Thyroid gland (tissue), 4 donors: Measurements from ENCODE around the gene SEMA6A.

ENCODE experiments used
- CTCF ChIP-seq, 6 experiments: fragments of 200-600 bp in 3 of 6; fragments of 450-650 bp in 3 of 6; sonication (generic) in 3 of 6; IDR thresholded peaks; one replicate each; pipeline ENCODE4 v1.5.1; 2016 to 2019; ENCODE audit warnings: antibody characterized with exemption in 6 of 6, mild to moderate bottlenecking in 2 of 6, inconsistent platforms in 1 of 6, moderate library complexity in 1 of 6
- POLR2A ChIP-seq, 2 donors: fragments of 450-650 bp; IDR thresholded peaks; one replicate each; pipeline ENCODE4 v1.6.1; 2017; ENCODE audit warnings: antibody characterized with exemption in 2 of 2, mild to moderate bottlenecking in 2 of 2, moderate library complexity in 1 of 2

DNA sequence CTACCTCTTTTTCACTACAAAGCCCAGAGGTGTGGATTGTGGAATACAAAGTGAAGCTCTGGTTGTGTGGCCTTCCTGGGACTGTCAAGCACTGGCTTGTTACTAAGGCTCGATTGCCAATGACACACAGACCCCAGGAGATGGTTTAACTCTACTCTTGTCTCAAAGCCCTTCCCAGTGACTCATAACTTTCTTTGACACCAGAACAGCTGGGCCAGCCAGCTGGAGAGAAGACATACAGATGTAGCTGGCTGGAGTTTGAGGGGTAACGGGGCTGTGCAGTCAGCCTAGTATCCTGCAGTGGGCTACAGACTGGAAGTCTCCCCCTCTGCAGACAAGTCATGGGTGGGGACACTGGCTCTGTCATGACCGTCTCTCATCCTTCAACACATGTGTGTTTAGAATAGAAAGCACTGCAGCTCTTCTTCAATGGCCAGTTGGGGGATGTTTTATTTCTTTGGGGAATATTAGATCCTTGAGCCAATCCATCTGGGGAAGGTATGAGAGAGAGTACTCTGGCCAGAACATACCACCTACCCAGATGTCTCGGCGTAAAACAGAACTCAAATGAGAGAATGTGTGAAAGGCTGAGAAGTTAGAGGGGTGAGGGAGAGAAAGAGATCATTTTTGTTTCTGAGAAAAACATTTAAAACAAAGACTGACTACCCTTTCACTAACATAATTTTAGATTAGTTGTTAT, 53.3 kb downstream of the SEMA6A start:
- TF ChIP-seq POLR2A (IDR thresholded peaks at IDR 0.05) (no peak), CTCF (IDR thresholded peaks at IDR 0.05) (no peak)
